HEK293T (cell line): ENCODE data around the gene MAFB.

Source experiments
- BHLHE40 ChIP-seq: fragments of 450-650 bp; IDR thresholded peaks from 2 replicates; pipeline ENCODE4 v1.6.1; 2016; ENCODE audit warnings: mild to moderate bottlenecking, moderate library complexity, borderline replicate concordance
- CTBP1 ChIP-seq: fragments of 450-650 bp; IDR thresholded peaks from 2 replicates; pipeline ENCODE4 v1.6.1; 2016; ENCODE audit warnings: borderline replicate concordance
- FOXM1 ChIP-seq: fragments of 450-650 bp; IDR thresholded peaks from 2 replicates; pipeline ENCODE4 v1.6.1; 2017; ENCODE audit warnings: mild to moderate bottlenecking, borderline replicate concordance
- L3MBTL2 ChIP-seq: fragments of 450-650 bp; conservative IDR thresholded peaks from 2 replicates; pipeline ENCODE4 v1.6.1; 2016; ENCODE audit warnings: mild to moderate bottlenecking
- NFRKB ChIP-seq: fragments of 450-650 bp; IDR thresholded peaks from 2 replicates; pipeline ENCODE4 v1.6.1; 2016; ENCODE audit warnings: mild to moderate bottlenecking, moderate library complexity
- SP1 ChIP-seq: fragments of 450-650 bp; IDR thresholded peaks from 2 replicates; pipeline ENCODE4 v1.6.1; 2017
- SUZ12 ChIP-seq: fragments of 450-650 bp; IDR thresholded peaks from 2 replicates; pipeline ENCODE4 v1.6.1; 2016; ENCODE audit warnings: mild to moderate bottlenecking

DNA sequence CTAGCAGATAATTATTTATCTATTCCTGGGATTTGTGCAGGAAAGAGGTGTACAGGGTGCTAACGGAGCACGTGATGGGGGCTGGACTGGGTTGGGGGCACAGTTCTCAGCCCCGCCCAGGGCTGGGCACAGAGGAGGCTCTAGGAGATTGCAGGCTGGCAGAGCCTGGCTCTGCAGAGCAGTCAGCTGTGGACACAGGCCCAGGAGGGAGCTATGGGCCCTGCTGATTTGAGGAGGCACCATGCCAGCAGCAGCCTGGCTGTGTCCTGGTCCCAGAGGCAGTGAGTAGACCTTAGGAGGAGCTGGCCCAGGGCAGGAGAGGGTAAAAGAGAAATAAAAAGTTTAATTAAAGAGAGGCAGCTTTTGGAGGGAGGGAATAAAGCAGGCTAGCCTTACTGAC, 19.3 kb downstream of the MAFB start:
- TF ChIP-seq BHLHE40 (no peak), FOXM1 (no peak), L3MBTL2 (no peak), SUZ12 (no peak), SP1 (no peak), NFRKB (no peak), CTBP1 (no peak)
